HepG2 (cell line): ENCODE results near the gene SCARB2. TPM values are rescaled to one million over a fixed set of nuclear protein-coding genes. Genes with fewer than 3 reads are reported as not detected.
A peak's percentile ranks its signal among the peaks of the same experiment; 100 is the strongest.

Source experiments
- ARID4A ChIP-seq: sonication (generic); formaldehyde crosslinking; IDR thresholded peaks from 2 replicates; pipeline ENCODE4 v1.5.0; 2020; ENCODE audit warnings: mild to moderate bottlenecking, missing genetic modification reagents, borderline replicate concordance
- ARNT ChIP-seq: fragments of 450-650 bp; IDR thresholded peaks from 2 replicates; pipeline ENCODE4 v1.6.1; 2017
- ARNT2 ChIP-seq: sonication (generic); formaldehyde crosslinking; IDR thresholded peaks from 2 replicates; pipeline ENCODE4 v1.8.0; 2022; ENCODE audit warnings: mild to moderate bottlenecking, low read depth, missing genetic modification reagents, moderate library complexity
- CHD2 ChIP-seq: IDR thresholded peaks from 2 replicates; pipeline ENCODE4 v1.6.1; 2011; ENCODE audit warnings: low read depth, low read length, improper control_type of control experiment
- FOXK1 ChIP-seq: sonication (generic); formaldehyde crosslinking; IDR thresholded peaks from 2 replicates; pipeline ENCODE4 v1.4.0; 2020; ENCODE audit warnings: low read depth, missing genetic modification reagents, borderline replicate concordance
- HMG20A ChIP-seq: IDR thresholded peaks from 2 replicates; pipeline ENCODE4 v1.6.1; 2016; ENCODE audit warnings: borderline replicate concordance
- HNF4A ChIP-seq: sonication (generic); formaldehyde crosslinking; IDR thresholded peaks from 2 replicates; pipeline ENCODE4 v1.4.0; 2020; ENCODE audit warnings: missing genetic modification reagents
- ISX ChIP-seq: sonication (generic); formaldehyde crosslinking; conservative IDR thresholded peaks from 2 replicates; pipeline ENCODE4 v1.5.0; 2020; ENCODE audit warnings: missing genetic modification reagents
- JARID2 ChIP-seq: sonication (generic); formaldehyde crosslinking; IDR thresholded peaks from 2 replicates; pipeline ENCODE4 v1.8.1; 2023; ENCODE audit warnings: missing genetic modification reagents, inconsistent platforms; ENCODE audit not compliant: insufficient replicate concordance
- JUN ChIP-seq: sonication (generic); formaldehyde crosslinking; IDR thresholded peaks from 2 replicates; pipeline ENCODE4 v1.4.0; 2020; ENCODE audit warnings: mild to moderate bottlenecking, missing genetic modification reagents
- PHF8 ChIP-seq: sonication (generic); formaldehyde crosslinking; IDR thresholded peaks from 2 replicates; pipeline ENCODE4 v1.5.0; 2020; ENCODE audit warnings: missing genetic modification reagents
- RBFOX2 ChIP-seq: fragments of 200-400 bp; formaldehyde crosslinking; IDR thresholded peaks from 2 replicates; pipeline ENCODE4 v1.6.1; 2017; ENCODE audit warnings: low read depth, mild to moderate bottlenecking, low read length
- SMC3 ChIP-seq: IDR thresholded peaks from 2 replicates; pipeline ENCODE4 v1.6.1; 2011; ENCODE audit warnings: low read length, improper control_type of control experiment
- TFE3 ChIP-seq: IDR thresholded peaks from 2 replicates; pipeline ENCODE4 v1.6.1; 2016
- YEATS4 ChIP-seq: sonication (generic); formaldehyde crosslinking; IDR thresholded peaks from 2 replicates; pipeline ENCODE4 v1.4.0; 2020; ENCODE audit warnings: missing genetic modification reagents, borderline replicate concordance
- ZFP36L1 ChIP-seq: sonication (generic); formaldehyde crosslinking; IDR thresholded peaks from 2 replicates; pipeline ENCODE4 v1.8.0; 2022; ENCODE audit warnings: mild to moderate bottlenecking, missing genetic modification reagents, moderate library complexity
- ZFX ChIP-seq: sonication (generic); formaldehyde crosslinking; IDR thresholded peaks from 2 replicates; pipeline ENCODE4 v1.4.0; 2020; ENCODE audit warnings: mild to moderate bottlenecking, low read depth, missing genetic modification reagents, moderate library complexity
- ZNF264 ChIP-seq: sonication (generic); formaldehyde crosslinking; IDR thresholded peaks from 2 replicates; pipeline ENCODE4 v1.4.0; 2020; ENCODE audit warnings: missing genetic modification reagents
- ZNF335 ChIP-seq: sonication (generic); formaldehyde crosslinking; IDR thresholded peaks from 2 replicates; pipeline ENCODE4 v1.4.0; 2020; ENCODE audit warnings: missing genetic modification reagents
- ZNF34 ChIP-seq: sonication (generic); formaldehyde crosslinking; IDR thresholded peaks from 2 replicates; pipeline ENCODE4 v1.4.0; 2020; ENCODE audit warnings: mild to moderate bottlenecking, missing genetic modification reagents, borderline replicate concordance
- ZNF343 ChIP-seq: sonication (generic); formaldehyde crosslinking; IDR thresholded peaks from 2 replicates; pipeline ENCODE4 v1.4.0; 2020; ENCODE audit warnings: mild to moderate bottlenecking, missing genetic modification reagents
- ZNF747 ChIP-seq: sonication (generic); formaldehyde crosslinking; IDR thresholded peaks from 2 replicates; pipeline ENCODE4 v1.8.1; 2023; ENCODE audit warnings: missing genetic modification reagents, mild to moderate bottlenecking, borderline replicate concordance
- ZNF891 ChIP-seq: sonication (generic); formaldehyde crosslinking; IDR thresholded peaks from 2 replicates; pipeline ENCODE4 v1.5.0; 2020; ENCODE audit warnings: mild to moderate bottlenecking, missing genetic modification reagents
- polyA plus RNA-seq, 8 experiments: library from polyadenylated mRNA; depleted of rRNA in 3 of 8; stranded (reverse) in 7 of 8; unstranded in 1 of 8; fragments of >200 nt; fragmentation: Illumina TruSeq in 4 of 8; extraction: Trizol in 4 of 8; gene quantifications; 2 replicates each; pipeline versions ENCODE4 v1.2.1 to v1.2.3, GENCODE V29; 2011 to 2016; ENCODE audit warnings: low read depth in 4 of 8, missing spikeins in 1 of 8, mixed read lengths in 1 of 8; ENCODE audit not compliant: insufficient read depth in 1 of 8
- total RNA-seq, 5 experiments: library from RNA; depleted of rRNA; stranded (reverse); fragments of >200 nt; fragmentation: Illumina TruSeq; extraction: Trizol; gene quantifications; 2 replicates each; pipeline ENCODE4 v1.2.3, GENCODE V29; 2016; ENCODE audit warnings: low read depth in 1 of 5
- TF ChIP-seq, protein P1 (sequence below): sonication (generic); formaldehyde crosslinking; IDR thresholded peaks from 2 replicates; pipeline ENCODE4 v1.5.0; 2020; ENCODE audit warnings: missing genetic modification reagents

SCARB2 gene
- total and polyA plus RNA-seq, 2 of the 13 experiments (the other 11 are each of a cell fraction or from before 2014, with no cell fraction given), result 40.6 to 43.4 TPM

DNA sequence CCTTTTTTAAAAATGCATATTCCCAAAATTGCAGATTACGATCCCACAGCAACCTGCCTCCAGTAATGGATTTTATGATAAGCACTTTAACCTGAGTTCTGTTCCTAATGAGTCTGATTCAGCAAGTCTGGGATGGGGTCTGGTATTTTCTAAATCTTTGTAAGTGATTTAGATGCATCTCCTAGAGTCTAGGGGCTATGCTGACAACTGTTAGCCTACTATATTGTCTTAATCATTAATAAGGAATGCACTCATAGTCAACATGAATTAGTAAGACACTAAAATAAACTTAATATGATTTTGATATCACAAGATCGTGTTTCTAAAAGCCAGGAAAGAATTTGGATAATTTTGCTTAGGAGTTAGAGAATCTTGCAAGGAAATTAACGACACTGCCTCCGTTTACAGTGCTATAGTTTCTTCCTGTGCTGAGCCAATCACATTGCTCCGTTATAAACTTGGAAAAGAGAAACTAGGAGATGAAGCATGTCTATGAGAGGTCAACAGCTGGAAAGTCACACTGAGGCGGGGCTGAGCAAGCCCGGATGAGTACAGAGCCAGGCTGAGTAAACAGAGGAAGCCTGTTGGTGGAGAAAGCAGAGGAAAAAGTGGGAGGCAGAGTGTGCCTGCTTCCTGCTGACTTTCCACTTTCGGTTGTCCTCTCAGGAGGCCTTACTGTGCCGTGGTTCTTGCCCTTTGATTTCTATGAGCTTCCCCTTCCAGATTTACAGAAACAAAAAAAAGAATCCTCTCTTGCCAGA lies 5.4 kb downstream of the SCARB2 start (continued):
- TF ChIP-seq, protein P1, sequence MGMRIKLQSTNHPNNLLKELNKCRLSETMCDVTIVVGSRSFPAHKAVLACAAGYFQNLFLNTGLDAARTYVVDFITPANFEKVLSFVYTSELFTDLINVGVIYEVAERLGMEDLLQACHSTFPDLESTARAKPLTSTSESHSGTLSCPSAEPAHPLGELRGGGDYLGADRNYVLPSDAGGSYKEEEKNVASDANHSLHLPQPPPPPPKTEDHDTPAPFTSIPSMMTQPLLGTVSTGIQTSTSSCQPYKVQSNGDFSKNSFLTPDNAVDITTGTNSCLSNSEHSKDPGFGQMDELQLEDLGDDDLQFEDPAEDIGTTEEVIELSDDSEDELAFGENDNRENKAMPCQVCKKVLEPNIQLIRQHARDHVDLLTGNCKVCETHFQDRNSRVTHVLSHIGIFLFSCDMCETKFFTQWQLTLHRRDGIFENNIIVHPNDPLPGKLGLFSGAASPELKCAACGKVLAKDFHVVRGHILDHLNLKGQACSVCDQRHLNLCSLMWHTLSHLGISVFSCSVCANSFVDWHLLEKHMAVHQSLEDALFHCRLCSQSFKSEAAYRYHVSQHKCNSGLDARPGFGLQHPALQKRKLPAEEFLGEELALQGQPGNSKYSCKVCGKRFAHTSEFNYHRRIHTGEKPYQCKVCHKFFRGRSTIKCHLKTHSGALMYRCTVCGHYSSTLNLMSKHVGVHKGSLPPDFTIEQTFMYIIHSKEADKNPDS (CRISPR knock-in tag), result no peak
- no peak for TF ChIP-seq ZNF747 (CRISPR knock-in tag)
- TF ChIP-seq JARID2, result no peak
- TF ChIP-seq PHF8 (CRISPR knock-in tag), result no peak
- no peak for TF ChIP-seq ZNF264 (CRISPR knock-in tag)
- TF ChIP-seq SMC3, result no peak
- peak; percentile 77; the same call in 1 of the 2 replicates for TF ChIP-seq ARID4A (CRISPR knock-in tag)
- TF ChIP-seq ZNF891 (CRISPR knock-in tag), result no peak
- TF ChIP-seq TFE3 (CRISPR knock-in tag), result 0 out of 2 replicates have a peak, but pooled peaks have one; percentile 16
- TF ChIP-seq ZFP36L1, result peak; percentile 51; the same call in 1 of the 2 replicates
- no peak for TF ChIP-seq ARNT
- 0 out of 2 replicates have a peak, but pooled peaks have one; percentile 27 for TF ChIP-seq RBFOX2
- TF ChIP-seq FOXK1 (CRISPR knock-in tag), result peak; percentile 81; the same call in 1 of the 2 replicates
- TF ChIP-seq CHD2, result no peak
- 0 out of 2 replicates have a peak, but pooled peaks have one; percentile 30 for TF ChIP-seq ZNF343 (CRISPR knock-in tag)
- TF ChIP-seq ZFX (CRISPR knock-in tag), result peak; percentile 60; the same call in 1 of the 2 replicates
- TF ChIP-seq ISX, result no peak
- TF ChIP-seq JUN (CRISPR knock-in tag), result no peak
- TF ChIP-seq ZNF335 (CRISPR knock-in tag), result no peak
- peak; percentile 64 for TF ChIP-seq HNF4A
- TF ChIP-seq YEATS4 (CRISPR knock-in tag), result peak; percentile 55; the same call in 1 of the 2 replicates
- TF ChIP-seq HMG20A, result peak; percentile 24; the same call in 1 of the 2 replicates
- no peak for TF ChIP-seq ARNT2 (CRISPR knock-in tag)
- TF ChIP-seq ZNF34 (CRISPR knock-in tag), result no peak
